Measurements from ENCODE around the gene JAKMIP1. TPM values are rescaled to one million over a fixed set of nuclear protein-coding genes. Genes with fewer than 3 reads are reported as not detected.

JAKMIP1 gene
- total and polyA plus RNA-seq, 2 experiments from 2014 or later, result not detected

DNA sequence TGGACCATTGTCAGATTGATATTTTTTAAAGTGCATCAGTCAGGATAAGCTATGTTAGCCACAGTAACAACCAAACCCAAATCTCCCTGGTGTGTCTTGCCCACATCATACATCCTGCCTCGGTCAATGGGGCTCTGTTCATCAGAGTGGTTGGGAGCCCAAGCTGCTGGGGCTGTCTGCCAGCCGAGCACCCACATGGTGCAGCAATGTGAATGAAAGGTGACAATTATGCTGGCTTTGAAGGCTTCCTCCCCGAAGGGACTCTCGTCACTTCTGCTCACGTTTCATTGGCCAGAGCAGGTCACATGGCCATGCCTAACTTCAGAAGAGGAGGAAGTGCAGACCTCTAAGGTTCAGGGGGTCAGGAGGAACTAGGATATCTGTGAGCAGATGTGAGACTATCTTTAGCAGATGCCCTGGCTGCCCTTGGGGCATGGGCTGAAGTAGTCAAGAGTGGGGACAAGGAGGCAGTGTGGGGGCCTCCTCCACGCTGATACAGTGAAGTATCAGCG is 1.3 kb upstream of the JAKMIP1 start:
- Histone ChIP-seq H3K4me3 (no peak overlapping the region), H3K36me3 (ENCODE audit: low read depth) (no peaks in the 10 kb centered on the region), H3F3A (ENCODE audit: insufficient read depth) (no peaks in the 10 kb centered on the region), H3K9me3 (ENCODE audit: low read depth) (no peaks in the 10 kb centered on the region), H4K20me1 (ENCODE audit: insufficient read depth) (no peaks in the 10 kb centered on the region), H2AFZ (no peak overlapping the region), H3K27me3 (replicated peaks; ENCODE audit: insufficient read depth) (peaks cover 14% of the 10 kb centered on the region), H3K9ac (no peak overlapping the region), H3K79me2 (ENCODE audit: insufficient read depth) (no peaks in the 10 kb centered on the region), H3K4me1 (ENCODE audit: insufficient read depth) (no peaks in the 10 kb centered on the region), H3K27ac (no peak overlapping the region), H3K4me2 (ENCODE audit: unreplicated experiment) (no peak overlapping the region), H3K9me2 (ENCODE audit: insufficient read depth) (no peaks in the 10 kb centered on the region)
- 52 to 54% methylated on average over 7 of the region's 7 CpGs for WGBS, 2 experiments (ENCODE audit: low coverage in 1 of 2, low lambda C conversion rate in 2 of 2, missing lambda C conversion rate in 2 of 2)
- DNase-seq, result no peak
- TF ChIP-seq EZH2 (IDR thresholded peaks at IDR 0.05; ENCODE audit: insufficient read depth, poor library complexity, severe bottlenecking) (no peak), EZH2phosphoT487 (IDR thresholded peaks at IDR 0.05; ENCODE audit: insufficient read depth, low read depth) (no peak)
- in situ Hi-C loops (cut with MboI), result no loop called here

DNA sequence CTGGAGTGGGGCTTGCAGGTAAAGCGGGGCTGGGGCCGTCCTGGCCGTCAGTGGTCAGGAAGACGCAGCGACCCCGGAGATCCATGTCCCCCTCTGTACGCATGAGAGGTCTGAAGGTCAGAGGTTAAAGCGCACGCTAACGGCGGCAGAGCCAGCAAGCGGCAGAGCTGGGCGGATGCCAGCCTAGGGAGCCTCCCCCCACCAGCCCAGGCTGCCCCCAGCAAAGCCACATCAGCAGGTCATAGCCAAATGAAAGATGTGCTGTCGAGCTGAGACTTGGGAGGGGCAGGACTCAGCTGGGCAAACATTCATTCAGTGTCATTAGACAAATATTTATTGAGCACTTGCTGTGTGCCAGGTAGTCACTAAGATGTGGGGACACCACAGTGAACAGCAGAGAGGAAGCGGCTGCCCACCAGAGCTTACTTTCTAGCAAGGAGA is 593 bp upstream of the JAKMIP1 start:
- no peak overlapping the region for H2AFZ ChIP-seq
- H3K36me3 ChIP-seq (ENCODE audit: low read depth), result no peaks in the 10 kb centered on the region
- H3K27me3 ChIP-seq (replicated peaks; ENCODE audit: insufficient read depth), result peaks cover 14% of the 10 kb centered on the region
- H3K4me2 ChIP-seq (ENCODE audit: unreplicated experiment), result no peak overlapping the region
- no peak overlapping the region for H3K4me3 ChIP-seq
- no peak overlapping the region for H3K27ac ChIP-seq
- H4K20me1 ChIP-seq (ENCODE audit: insufficient read depth), result no peaks in the 10 kb centered on the region
- no peaks in the 10 kb centered on the region for H3K9me2 ChIP-seq (ENCODE audit: insufficient read depth)
- no peak overlapping the region for H3K9ac ChIP-seq
- 11 to 19% methylated on average over 15 of the region's 15 CpGs for WGBS, 2 experiments (ENCODE audit: low coverage in 1 of 2, low lambda C conversion rate in 2 of 2, missing lambda C conversion rate in 2 of 2)
- H3K4me1 ChIP-seq (ENCODE audit: insufficient read depth), result no peaks in the 10 kb centered on the region
- no peak for TF ChIP-seq EZH2phosphoT487 (IDR thresholded peaks at IDR 0.05; ENCODE audit: insufficient read depth, low read depth)
- TF ChIP-seq EZH2 (IDR thresholded peaks at IDR 0.05; ENCODE audit: insufficient read depth, poor library complexity, severe bottlenecking), result no peak
- no peak for DNase-seq
- H3K9me3 ChIP-seq (ENCODE audit: low read depth), result no peaks in the 10 kb centered on the region
- no peaks in the 10 kb centered on the region for H3F3A ChIP-seq (ENCODE audit: insufficient read depth)
- H3K79me2 ChIP-seq (ENCODE audit: insufficient read depth), result no peaks in the 10 kb centered on the region
- in situ Hi-C loops (cut with MboI), result no loop called here

DNA sequence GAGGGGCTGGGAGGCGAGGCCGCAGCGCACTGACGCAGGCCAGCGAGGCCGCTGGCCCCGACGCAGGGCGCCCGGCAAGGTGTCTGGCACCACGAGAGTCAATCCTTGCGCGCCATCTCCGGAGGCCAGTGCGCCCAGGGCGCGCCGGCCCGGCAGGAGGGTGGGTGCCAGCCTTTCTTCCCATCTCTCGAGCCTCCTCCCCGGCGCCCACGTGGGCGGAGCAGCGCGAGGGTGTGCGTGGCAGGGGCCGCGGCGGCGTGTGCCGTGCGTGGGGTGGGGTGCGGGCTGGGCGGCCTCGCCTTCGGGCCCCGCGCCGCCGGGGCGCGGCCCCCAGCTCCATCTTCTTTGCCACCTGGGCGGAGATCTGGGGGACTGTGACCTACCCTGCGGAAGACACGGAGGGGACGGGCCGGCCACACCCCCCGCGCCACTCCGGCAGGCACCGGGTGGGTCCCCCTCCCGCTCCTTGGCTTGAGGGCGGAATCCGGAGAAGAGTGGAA is 877 bp downstream of the JAKMIP1 start:
- DNase-seq, result no peak
- Histone ChIP-seq H3K36me3 (ENCODE audit: low read depth) (no peaks in the 10 kb centered on the region), H3K4me2 (ENCODE audit: unreplicated experiment) (no peak overlapping the region), H3F3A (ENCODE audit: insufficient read depth) (no peaks in the 10 kb centered on the region), H3K9ac (no peak overlapping the region), H3K4me3 (no peak overlapping the region), H3K4me1 (ENCODE audit: insufficient read depth) (no peaks in the 10 kb centered on the region), H3K9me3 (ENCODE audit: low read depth) (no peaks in the 10 kb centered on the region), H2AFZ (no peak overlapping the region), H3K27ac (no peak overlapping the region), H3K9me2 (ENCODE audit: insufficient read depth) (no peaks in the 10 kb centered on the region), H4K20me1 (ENCODE audit: insufficient read depth) (no peaks in the 10 kb centered on the region), H3K79me2 (ENCODE audit: insufficient read depth) (no peaks in the 10 kb centered on the region), H3K27me3 (replicated peaks; ENCODE audit: insufficient read depth) (peaks cover 14% of the 10 kb centered on the region)
- WGBS, 2 experiments (ENCODE audit: low coverage in 1 of 2, low lambda C conversion rate in 2 of 2, missing lambda C conversion rate in 2 of 2), result 4% methylated on average over 50 of the region's 55 CpGs
- in situ Hi-C loops (cut with MboI), result no loop called here
- TF ChIP-seq EZH2phosphoT487 (IDR thresholded peaks at IDR 0.05; ENCODE audit: insufficient read depth, low read depth), result no peak
- TF ChIP-seq EZH2 (IDR thresholded peaks at IDR 0.05; ENCODE audit: insufficient read depth, poor library complexity, severe bottlenecking), result no peak

DNA sequence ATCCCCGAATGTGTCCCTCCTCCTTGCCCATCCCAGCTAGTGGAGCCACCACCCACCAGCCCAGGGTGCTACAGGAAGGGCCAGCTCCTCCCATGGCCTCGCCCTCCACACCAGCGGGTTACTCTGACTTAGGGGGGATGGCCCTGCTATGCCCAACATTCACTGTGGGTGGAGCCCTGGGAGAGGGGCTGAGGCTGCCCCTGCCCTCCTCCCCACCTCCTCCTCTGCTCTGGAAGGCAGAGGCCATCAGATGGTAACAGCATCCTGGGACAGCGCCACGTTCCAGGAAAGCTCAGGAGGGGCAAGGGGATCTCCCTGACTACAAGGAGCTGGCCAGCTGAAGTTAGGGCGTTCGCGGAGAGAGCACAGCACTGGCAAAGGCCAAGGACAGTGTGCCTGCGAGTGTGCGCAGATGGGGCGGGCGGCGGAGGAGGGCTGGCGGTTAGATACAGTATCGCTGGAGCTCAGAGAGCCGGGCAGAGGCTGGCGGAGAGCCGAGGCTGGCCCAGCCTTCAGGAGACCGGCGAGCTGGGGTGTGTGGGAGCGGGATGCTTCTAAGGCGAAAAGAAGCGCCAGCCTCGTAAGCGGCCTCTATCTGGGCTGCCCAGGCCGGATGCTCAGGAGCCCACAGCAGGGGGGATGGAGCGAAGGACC is 1.5 kb downstream of the JAKMIP1 start:
- Histone ChIP-seq H3K4me2 (ENCODE audit: unreplicated experiment) (no peak overlapping the region), H3K79me2 (ENCODE audit: insufficient read depth) (no peaks in the 10 kb centered on the region), H3K9me3 (ENCODE audit: low read depth) (no peaks in the 10 kb centered on the region), H3K36me3 (ENCODE audit: low read depth) (no peaks in the 10 kb centered on the region), H3K27me3 (replicated peaks; ENCODE audit: insufficient read depth) (peaks cover 14% of the 10 kb centered on the region), H3K27ac (no peak overlapping the region), H3F3A (ENCODE audit: insufficient read depth) (no peaks in the 10 kb centered on the region), H4K20me1 (ENCODE audit: insufficient read depth) (no peaks in the 10 kb centered on the region), H3K4me1 (ENCODE audit: insufficient read depth) (no peaks in the 10 kb centered on the region), H3K4me3 (no peak overlapping the region), H2AFZ (no peak overlapping the region), H3K9me2 (ENCODE audit: insufficient read depth) (no peaks in the 10 kb centered on the region), H3K9ac (no peak overlapping the region)
- DNase-seq, result no peak
- in situ Hi-C loops (cut with MboI), result no loop called here
- WGBS, 2 experiments (ENCODE audit: low coverage in 1 of 2, low lambda C conversion rate in 2 of 2, missing lambda C conversion rate in 2 of 2), result 2% methylated on average over 24 to 27 of the region's 27 CpGs
- TF ChIP-seq EZH2 (IDR thresholded peaks at IDR 0.05; ENCODE audit: insufficient read depth, poor library complexity, severe bottlenecking), result no peak
- TF ChIP-seq EZH2phosphoT487 (IDR thresholded peaks at IDR 0.05; ENCODE audit: insufficient read depth, low read depth), result no peak

Data from GM23248 (cell line).